HEK293T (cell line): ENCODE measurements around the gene MAPRE2.

ENCODE experiments used
- BHLHE40 ChIP-seq: fragments of 450-650 bp; IDR thresholded peaks from 2 replicates; pipeline ENCODE4 v1.6.1; 2016; ENCODE audit warnings: mild to moderate bottlenecking, moderate library complexity, borderline replicate concordance
- NFRKB ChIP-seq: fragments of 450-650 bp; IDR thresholded peaks from 2 replicates; pipeline ENCODE4 v1.6.1; 2016; ENCODE audit warnings: mild to moderate bottlenecking, moderate library complexity
- PKNOX1 ChIP-seq: fragments of 450-650 bp; IDR thresholded peaks from 2 replicates; pipeline ENCODE4 v1.6.1; 2016

- TF ChIP-seq BHLHE40 (no peak), NFRKB (no peak), PKNOX1 (no peak)
These were observed 54.9 kb downstream of the MAPRE2 start for GRCh38 chr18:35095983-35096676.
